Adrenal gland (tissue), 19 donors: ENCODE data around the gene THBS4. TPM values are rescaled to one million over a fixed set of nuclear protein-coding genes. Genes with fewer than 3 reads are reported as not detected.

ENCODE experiments used
- DNase-seq, 7 donors: peaks; one replicate each; pipeline ENCODE4 v3.0.0-alpha.2; 2019 to 2020
- H3K27ac ChIP-seq, 5 donors: fragments of 200-600 bp; sonication (generic) in 4 of 5; 1 replicate in 3 of 5; 2 replicates in 2 of 5; pipeline versions ENCODE4 v1.5.1 to v1.8.0; 2016 to 2020; ENCODE audit warnings: mild to moderate bottlenecking in 1 of 5
- H3K27me3 ChIP-seq: fragments of 200-600 bp; 2 replicates; pipeline ENCODE4 v1.8.0; 2021
- H3K36me3 ChIP-seq, 2 donors: fragments of 200-600 bp; replicated peaks in 1 of 2; 1 replicate in 1 of 2; 2 replicates in 1 of 2; pipeline versions ENCODE4 v1.5.1 to v1.8.0; 2018 to 2022
- H3K4me1 ChIP-seq, 2 donors: fragments of 200-600 bp; replicated peaks in 1 of 2; 1 replicate in 1 of 2; 2 replicates in 1 of 2; pipeline versions ENCODE4 v1.5.1 to v1.8.0; 2018 to 2021
- H3K4me3 ChIP-seq, 4 donors: fragments of 200-600 bp; sonication (generic) in 3 of 4; one replicate each; pipeline ENCODE4 v1.5.1; 2016 to 2018
- H3K9me3 ChIP-seq, 3 donors: fragments of 200-600 bp; sonication (generic) in 1 of 3; replicated peaks in 1 of 3; 1 replicate in 2 of 3; 2 replicates in 1 of 3; pipeline versions ENCODE4 v1.5.1 to v1.8.0; 2016 to 2021
- CTCF ChIP-seq, 6 experiments: fragments of 450-650 bp in 4 of 6; fragments of 200-600 bp in 2 of 6; sonication (generic) in 1 of 6; IDR thresholded peaks; 1 replicate in 5 of 6; 2 replicates in 1 of 6; pipeline versions ENCODE4 v1.5.1 to v1.8.0; 2016 to 2021; ENCODE audit warnings: antibody characterized with exemption in 6 of 6, mild to moderate bottlenecking in 2 of 6, moderate library complexity in 1 of 6
- POLR2A ChIP-seq, 2 donors: fragments of 450-650 bp; IDR thresholded peaks; one replicate each; pipeline ENCODE4 v1.6.1; 2017; ENCODE audit warnings: antibody characterized with exemption in 2 of 2, mild to moderate bottlenecking in 2 of 2, moderate library complexity in 1 of 2
- WGBS, 4 donors: extraction: QIAGEN DNeasy Blood & Tissue Kit in 2 of 4; methylation state at CpG; one replicate each; pipeline versions ENCODE4 v1.1.5 to v1.1.7; 2013 to 2017; 5-methylcytosine and 5-hydroxymethylcytosine counted together
- intact Hi-C, 2 donors: fragments of 100-400 bp; cut with DNase I; formaldehyde crosslinking; loops; one replicate each; pipeline versions ENCODE4 v1.14.1 to v1.15.0; 2022 to 2023
- long read RNA-seq, 10 donors: library from polyadenylated mRNA in 3 of 10; unstranded in 2 of 10; stranded (forward) in 1 of 10; transcript quantifications; one replicate each; pipeline ENCODE4 v2.0.0 and lab custom pipeline, GENCODE V29; 2021 to 2026
- polyA plus RNA-seq, 3 donors: library from polyadenylated mRNA; stranded (reverse); fragments of 200-250 nt in 2 of 3; fragments of 350-450 nt in 1 of 3; fragmentation: Illumina TruSeq in 1 of 3; extraction: RNeasy Lipid Tissue Mini Kit (QIAGEN cat#74804) in 1 of 3; gene quantifications; one replicate each; pipeline ENCODE4 v1.2.3, GENCODE V29; 2013 to 2014
- total RNA-seq, 9 donors: library from RNA; depleted of rRNA in 4 of 9; stranded (reverse); fragments of >200 nt in 4 of 9; fragments of 120-200 nt in 1 of 9; fragmentation: NEBNext Ultra II Directional in 1 of 9; extraction: Animal tissue kit (Norgen Biotek cat#: 25700) in 1 of 9; gene quantifications; one replicate each; pipeline versions ENCODE4 v1.1.0 to v1.2.4, GENCODE V29; 2013 to 2023
- donor health status: healthy with polysubstance abuse.
- donor health status: Bipolar disorder and iron deficiency.
- donor health status: DM: yes; HTN: yes; CAD: no.
- donor health status: DM: no; HTN: no; CAD: no.
- donor health status: DM: no; HTN: no; CAD: no.
- donor health status: DM: yes; HTN: yes; CAD: no.

The THBS4 gene
- 1 to 10 TPM in 6 of 9 donors, under 1 TPM in 3; 0.36 to 8.1 (median 1.8) TPM for total RNA-seq
- polyA plus RNA-seq = 1 to 10 TPM; 1.1 to 9.3 (median 4.3) TPM
- long read RNA-seq, donor 1, partial matches to known transcripts = 0 of 1 reads
- long read RNA-seq, donor 1, other reads (novel, unspliced or antisense) = 0 of 1 reads
- long read RNA-seq, donor 2 = 0 reads
- long read RNA-seq, donor 3 = 0 reads
- long read RNA-seq, donor 4, partial matches to known transcripts = 0 of 1 reads
- long read RNA-seq, donor 4, other reads (novel, unspliced or antisense) = 1 of 1 reads
- long read RNA-seq, donor 5, partial matches to known transcripts = 0 of 9 reads
- long read RNA-seq, donor 5, other reads (novel, unspliced or antisense) = 6 of 9 reads
- long read RNA-seq, donor 6, partial matches to known transcripts = 0 of 2 reads
- long read RNA-seq, donor 6, other reads (novel, unspliced or antisense) = 2 of 2 reads
- long read RNA-seq, donor 7 = 0 reads
- long read RNA-seq, donor 8, partial matches to known transcripts = 0 of 3 reads
- long read RNA-seq, donor 8, other reads (novel, unspliced or antisense) = 0 of 3 reads
- long read RNA-seq, donor 9, partial matches to known transcripts = 0 of 1 reads
- long read RNA-seq, donor 9, other reads (novel, unspliced or antisense) = 0 of 1 reads
- long read RNA-seq, donor 10 = 0 reads

GRCh38 chr5:80034962-80035821, at the start of gene THBS4:
Gene THBS4, plus strand, starts transcription at chr5:80035348. Its CDS starts 190 bp downstream, at chr5:80035538.
- Histone ChIP-seq H3K27ac (no peak within 1 kb of the TSS), H3K9me3 (no peaks in the 10 kb centered on the region), H3K4me3 (peak within 1 kb of the TSS in 1 of 4 donors; percentile 41), H3K4me1 (no peaks in the 10 kb centered on the region), H3K27me3 (peaks cover 60% of the 10 kb centered on the region), H3K36me3 (no peaks in the 10 kb centered on the region)
- no peak for DNase-seq
- whole genome bisulfite sequencing, 4 donors = 7 to 18% (median 12%) methylated on average over 19 to 76 of the region's 76 CpGs
- intact Hi-C loops = no loop called here
- TF ChIP-seq CTCF (IDR thresholded peaks at IDR 0.05) = no peak
- TF ChIP-seq POLR2A (IDR thresholded peaks at IDR 0.05) = no peak

- Histone ChIP-seq H3K27ac (no peak overlapping the region), H3K9me3 (peaks cover 0 to 3% (median 0%) of the 10 kb centered on the region in 3 donors), H3K4me1 (peaks cover 7 to 15% of the 10 kb centered on the region in 2 donors), H3K4me3 (no peak overlapping the region), H3K36me3 (peaks cover 0 to 53% of the 10 kb centered on the region in 2 donors), H3K27me3 (no peaks in the 10 kb centered on the region)
- intact Hi-C loops = no loop called here
- TF ChIP-seq CTCF (IDR thresholded peaks at IDR 0.05) (no peak), POLR2A (IDR thresholded peaks at IDR 0.05) (no peak)
- no peak for DNase-seq
These were observed 48.9 kb upstream of the THBS4 start for GRCh38 chr5:79986260-79986659.

- intact Hi-C loops = no loop called here
- Histone ChIP-seq H3K27ac (peak overlapping the region in 4 of 5 donors; percentile 73 to 93 (median 80)), H3K9me3 (peaks cover 0 to 3% (median 0%) of the 10 kb centered on the region in 3 donors), H3K36me3 (peaks cover 0 to 28% of the 10 kb centered on the region in 2 donors), H3K4me3 (peak overlapping the region in 2 of 4 donors; percentile 49 to 86), H3K27me3 (no peaks in the 10 kb centered on the region), H3K4me1 (peaks cover 14 to 21% of the 10 kb centered on the region in 2 donors)
- no peak for DNase-seq
- WGBS, 4 donors = 40 to 45% (median 43%) methylated on average over 6 of the region's 6 CpGs
- TF ChIP-seq POLR2A (IDR thresholded peaks at IDR 0.05) (no peak), CTCF (IDR thresholded peaks at IDR 0.05) (no peak)
These were observed 44.9 kb upstream of the THBS4 start for GRCh38 chr5:79990205-79990597.
